Transverse colon (tissue), 3 donors: ENCODE measurements around the gene ZBTB7C.

Source experiments
- POLR2A ChIP-seq: fragments of 450-650 bp; IDR thresholded peaks from one replicate; pipeline ENCODE4 v1.6.1; 2016; ENCODE audit warnings: antibody characterized with exemption, mild to moderate bottlenecking, moderate library complexity
- TF ChIP-seq, protein P1 (sequence below), 5 experiments: fragments of 200-600 bp in 3 of 5; fragments of 450-650 bp in 2 of 5; sonication (generic) in 3 of 5; IDR thresholded peaks; 1 replicate in 2 of 5; 2 replicates in 3 of 5; pipeline ENCODE4 v1.5.1; 2016 to 2017; ENCODE audit warnings: antibody characterized with exemption in 5 of 5, inconsistent platforms in 3 of 5, mild to moderate bottlenecking in 2 of 5, moderate library complexity in 1 of 5

DNA sequence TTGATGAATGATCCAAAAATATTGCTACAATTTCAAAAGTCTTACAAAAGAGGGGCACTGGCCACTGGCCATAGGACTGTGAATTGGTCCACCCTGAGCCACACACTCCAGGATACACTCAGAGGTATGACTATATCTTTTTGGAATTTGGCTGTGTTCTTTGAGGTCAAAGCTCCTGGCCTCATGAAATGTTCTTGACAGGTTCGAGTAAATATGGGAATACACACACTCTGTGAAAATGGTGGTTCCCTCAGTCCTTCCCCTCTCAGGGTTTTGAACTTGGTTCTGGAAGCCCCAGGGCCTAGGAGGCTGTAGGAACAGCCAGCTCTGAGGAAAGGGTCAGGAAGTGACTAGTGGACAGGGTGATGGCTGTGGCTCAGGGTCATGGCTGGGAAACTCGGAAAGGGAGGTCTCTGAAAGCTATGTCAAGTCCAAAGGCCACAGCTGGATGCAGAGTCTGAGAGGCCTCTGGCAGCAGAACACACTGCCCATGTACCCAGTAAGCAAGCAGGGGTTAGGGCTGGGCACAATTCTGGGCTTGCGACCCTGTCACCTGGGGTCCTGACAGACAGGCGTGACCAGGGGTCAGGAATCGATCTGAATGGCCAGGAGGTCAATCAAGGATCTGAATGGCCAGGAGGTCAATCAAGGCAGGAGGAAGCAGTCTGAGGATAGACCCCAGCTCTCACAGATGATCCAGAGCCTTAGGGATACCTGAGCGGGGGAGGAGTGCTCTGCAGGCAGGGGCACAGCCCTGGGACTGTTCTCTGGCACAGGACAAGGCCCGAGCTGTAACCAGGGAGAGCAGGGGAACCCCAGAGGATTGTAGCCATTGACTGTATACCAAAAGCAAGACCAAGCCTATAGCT lies 255.3 kb downstream of the ZBTB7C start:
- TF ChIP-seq, protein P1, sequence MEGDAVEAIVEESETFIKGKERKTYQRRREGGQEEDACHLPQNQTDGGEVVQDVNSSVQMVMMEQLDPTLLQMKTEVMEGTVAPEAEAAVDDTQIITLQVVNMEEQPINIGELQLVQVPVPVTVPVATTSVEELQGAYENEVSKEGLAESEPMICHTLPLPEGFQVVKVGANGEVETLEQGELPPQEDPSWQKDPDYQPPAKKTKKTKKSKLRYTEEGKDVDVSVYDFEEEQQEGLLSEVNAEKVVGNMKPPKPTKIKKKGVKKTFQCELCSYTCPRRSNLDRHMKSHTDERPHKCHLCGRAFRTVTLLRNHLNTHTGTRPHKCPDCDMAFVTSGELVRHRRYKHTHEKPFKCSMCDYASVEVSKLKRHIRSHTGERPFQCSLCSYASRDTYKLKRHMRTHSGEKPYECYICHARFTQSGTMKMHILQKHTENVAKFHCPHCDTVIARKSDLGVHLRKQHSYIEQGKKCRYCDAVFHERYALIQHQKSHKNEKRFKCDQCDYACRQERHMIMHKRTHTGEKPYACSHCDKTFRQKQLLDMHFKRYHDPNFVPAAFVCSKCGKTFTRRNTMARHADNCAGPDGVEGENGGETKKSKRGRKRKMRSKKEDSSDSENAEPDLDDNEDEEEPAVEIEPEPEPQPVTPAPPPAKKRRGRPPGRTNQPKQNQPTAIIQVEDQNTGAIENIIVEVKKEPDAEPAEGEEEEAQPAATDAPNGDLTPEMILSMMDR (IDR thresholded peaks at IDR 0.05): no peak
- TF ChIP-seq POLR2A: no peak
